GM23338 (cell line): ENCODE results near the gene ADAP1. TPM values are rescaled to one million over a fixed set of nuclear protein-coding genes. Genes with fewer than 3 reads are reported as not detected.

Source experiments
- ATAC-seq: fragments of 200-7000 bp; cut with Tn5 transposase; 3 replicates; pipeline ENCODE4 v1.9.1; 2020
- DNase-seq: peaks from one replicate; pipeline ENCODE4 v3.0.0-alpha.2; 2015; ENCODE audit warnings: low spot score
- H2AFZ ChIP-seq: fragments of 200-600 bp; sonication (generic); 2 replicates; pipeline ENCODE4 v1.8.0; 2016; ENCODE audit warnings: antibody characterized with exemption, mild to moderate bottlenecking, moderate library complexity
- H3F3A ChIP-seq: fragments of 200-600 bp; sonication (generic); replicated peaks from 2 replicates; pipeline ENCODE4 v1.8.0; 2017; ENCODE audit warnings: antibody characterized with exemption, mixed run types, low read depth
- H3K27ac ChIP-seq: fragments of 200-600 bp; sonication (generic); 2 replicates; pipeline ENCODE4 v1.6.1; 2016; ENCODE audit warnings: low read depth
- H3K27me3 ChIP-seq: fragments of 200-600 bp; sonication (generic); 2 replicates; pipeline ENCODE4 v1.8.0; 2016; ENCODE audit warnings: mild to moderate bottlenecking, mixed run types, moderate library complexity; ENCODE audit not compliant: insufficient read depth
- H3K36me3 ChIP-seq: fragments of 200-600 bp; sonication (generic); 2 replicates; pipeline ENCODE4 v1.8.0; 2016; ENCODE audit warnings: mild to moderate bottlenecking; ENCODE audit not compliant: insufficient read depth
- H3K4me1 ChIP-seq: fragments of 200-600 bp; sonication (generic); 2 replicates; pipeline ENCODE4 v1.8.0; 2016; ENCODE audit warnings: mild to moderate bottlenecking, moderate library complexity; ENCODE audit not compliant: insufficient read depth
- H3K4me2 ChIP-seq: fragments of 200-600 bp; sonication (generic); 2 replicates; pipeline ENCODE4 v1.7.1; 2017; ENCODE audit warnings: mixed run types
- H3K4me3 ChIP-seq: fragments of 200-600 bp; sonication (generic); 2 replicates; pipeline ENCODE4 v1.6.1; 2016; ENCODE audit warnings: mixed run types
- H3K79me2 ChIP-seq: fragments of 200-600 bp; sonication (generic); replicated peaks from 2 replicates; pipeline ENCODE4 v1.8.0; 2017; ENCODE audit warnings: mild to moderate bottlenecking; ENCODE audit not compliant: insufficient read depth
- H3K9me2 ChIP-seq: fragments of 200-600 bp; sonication (generic); 2 replicates; pipeline ENCODE4 v1.8.0; 2017; ENCODE audit not compliant: insufficient read depth
- H4K20me1 ChIP-seq: fragments of 200-600 bp; sonication (generic); replicated peaks from 2 replicates; pipeline ENCODE4 v1.8.0; 2017; ENCODE audit warnings: mild to moderate bottlenecking; ENCODE audit not compliant: insufficient read depth
- H3K27ac Mint-ChIP-seq: 2 replicates; pipeline ENCODE4 v1.8.0; 2020; ENCODE audit warnings: inconsistent platforms, mild to moderate bottlenecking, moderate library complexity, mixed read lengths
- H3K27me3 Mint-ChIP-seq: 3 replicates; pipeline ENCODE4 v1.8.0; 2022; ENCODE audit warnings: low read depth, mild to moderate bottlenecking, moderate library complexity, mixed read lengths, inconsistent platforms; ENCODE audit not compliant: insufficient read depth, poor library complexity
- H3K36me3 Mint-ChIP-seq: 3 replicates; pipeline ENCODE4 v1.8.0; 2021; ENCODE audit warnings: low read depth, mild to moderate bottlenecking, inconsistent platforms, moderate library complexity, mixed read lengths
- H3K4me1 Mint-ChIP-seq: 3 replicates; pipeline ENCODE4 v1.8.0; 2020; ENCODE audit warnings: mild to moderate bottlenecking, inconsistent platforms, mixed read lengths
- H3K4me3 Mint-ChIP-seq: 3 replicates; pipeline ENCODE4 v1.8.0; 2021; ENCODE audit warnings: moderate library complexity, mild to moderate bottlenecking, inconsistent platforms, mixed read lengths
- H3K9me3 Mint-ChIP-seq: 3 replicates; pipeline ENCODE4 v1.8.0; 2020; ENCODE audit warnings: moderate library complexity, mild to moderate bottlenecking, inconsistent platforms, mixed read lengths
- ETS1 ChIP-seq: IDR thresholded peaks from 2 replicates; pipeline ENCODE4 v1.6.1; 2016; ENCODE audit warnings: antibody characterized with exemption
- EZH2phosphoT487 ChIP-seq: fragments of 200-600 bp; sonication (generic); IDR thresholded peaks from one replicate; pipeline ENCODE4 v1.8.1; 2018; ENCODE audit warnings: antibody characterized with exemption; ENCODE audit not compliant: unreplicated experiment
- JUNB ChIP-seq: IDR thresholded peaks from one replicate; pipeline ENCODE4 v1.6.1; 2016; ENCODE audit warnings: antibody characterized with exemption; ENCODE audit not compliant: unreplicated experiment
- NANOG ChIP-seq: IDR thresholded peaks from 2 replicates; pipeline ENCODE4 v1.6.1; 2016; ENCODE audit warnings: antibody characterized with exemption, borderline replicate concordance
- ZNF114 ChIP-seq: fragments of 250-450 bp; sonication (Bioruptor Pico); IDR thresholded peaks from 2 replicates; pipeline ENCODE4 v1.5.0; 2020; ENCODE audit warnings: mild to moderate bottlenecking, moderate library complexity
- ZNF331 ChIP-seq: fragments of 250-450 bp; sonication (Bioruptor Pico); IDR thresholded peaks from 2 replicates; pipeline ENCODE4 v1.5.0; 2020; ENCODE audit warnings: low read depth, mild to moderate bottlenecking, moderate library complexity
- ZNF462 ChIP-seq: fragments of 250-450 bp; sonication (Bioruptor Pico); IDR thresholded peaks from 2 replicates; pipeline ENCODE4 v1.5.0; 2020; ENCODE audit warnings: mild to moderate bottlenecking, moderate library complexity
- polyA plus RNA-seq: library from polyadenylated mRNA; unstranded; fragments of >200 nt; fragmentation: Nextera tagmentation; extraction: Ambion mirVana; gene quantifications from 2 replicates; pipeline ENCODE4 v1.2.1, GENCODE V29; 2016
- total RNA-seq: library from RNA; depleted of rRNA; stranded (reverse); fragments of >200 nt; shearing (Covaris generic); gene quantifications from 2 replicates; pipeline ENCODE4 v1.2.3, GENCODE V29; 2014

ADAP1 gene
- total and polyA plus RNA-seq, 2 experiments from 2014 or later, result 2.2 to 9.6 TPM

- no peaks in the 10 kb centered on the region for H3K4me1 ChIP-seq
- H3K27ac Mint-ChIP-seq, result no peak overlapping the region
- peaks cover 88% of the 10 kb centered on the region for H3K36me3 Mint-ChIP-seq
- no peaks in the 10 kb centered on the region for H3K9me3 Mint-ChIP-seq
- no peaks in the 10 kb centered on the region for H3K27me3 ChIP-seq
- no peaks in the 10 kb centered on the region; the same call in 2 of the 3 replicates for H3K4me1 Mint-ChIP-seq
- H3K79me2 ChIP-seq, result peaks cover 15% of the 10 kb centered on the region
- peaks cover 42% of the 10 kb centered on the region; the same call in 1 of the 2 replicates for H3K36me3 ChIP-seq
- no peak for ATAC-seq
- H3K9me2 ChIP-seq, result no peaks in the 10 kb centered on the region
- H3K4me3 Mint-ChIP-seq, result no peak overlapping the region
- no peak for DNase-seq
- H2AFZ ChIP-seq, result no peak overlapping the region
- H4K20me1 ChIP-seq, result peaks cover 12% of the 10 kb centered on the region
- peaks cover 2% of the 10 kb centered on the region for H3K27me3 Mint-ChIP-seq
- no peak for TF ChIP-seq EZH2phosphoT487
- no peak for TF ChIP-seq ZNF114 (CRISPR knock-in tag)
- no peak for TF ChIP-seq ETS1
- no peak for TF ChIP-seq ZNF462
- no peak for TF ChIP-seq NANOG
- no peak for TF ChIP-seq JUNB
- no peak for TF ChIP-seq ZNF331 (CRISPR knock-in tag)
- no peak overlapping the region for H3K27ac ChIP-seq
- H3K4me3 ChIP-seq, result no peak overlapping the region
- H3K4me2 ChIP-seq, result no peak overlapping the region
- no peaks in the 10 kb centered on the region for H3F3A ChIP-seq
Observed at GRCh38 chr7:855686-856369, 98.7 kb downstream of the ADAP1 start.
